GM12878 (cell line): Measurements from ENCODE around the gene SLC6A16. TPM values are rescaled to one million over a fixed set of nuclear protein-coding genes. Genes with fewer than 3 reads are reported as not detected.

Experiments
- ATAC-seq: fragments of 200-7000 bp; cut with Tn5 transposase; 3 replicates; pipeline ENCODE4 v1.9.1; 2020; ENCODE audit warnings: mild to moderate bottlenecking, moderate library complexity
- BruUV-seq: library from RNA; stranded (reverse); fragments of 400-500 nt; replicated peaks from 2 replicates; lab custom pipeline; 2021; lab: Mats Ljungman, UMichigan
- CTCF ChIA-PET: fragments of 300-600 bp; sonication (Branson Sonifier 250); formaldehyde crosslinking; extraction: SDS; loops from one replicate; lab custom pipeline; 2021; ENCODE audit warnings: inconsistent platforms; lab: Yijun Ruan, JAX
- POLR2A ChIA-PET: fragments of 350-600 bp; formaldehyde crosslinking; extraction: SDS; loops from one replicate; lab custom pipeline; 2021; ENCODE audit warnings: inconsistent platforms; lab: Charles Lee
- RAD21 ChIA-PET: fragments of 300-600 bp; sonication (Branson Sonifier 250); formaldehyde crosslinking; loops from one replicate; lab custom pipeline; 2023; ENCODE audit warnings: antibody characterized with exemption; ENCODE audit not compliant: unreplicated experiment; lab: Charles Lee
- SMC1A ChIA-PET: fragments of 300-600 bp; sonication (Branson Sonifier 250); formaldehyde crosslinking; loops from one replicate; lab custom pipeline; 2023; ENCODE audit not compliant: unreplicated experiment, uncharacterized antibody; lab: Charles Lee
- DNase-seq: peaks from one replicate; pipeline ENCODE4 v3.0.0-alpha.2; 2011; ENCODE audit warnings: low read depth, low spot score
- FAIRE-seq: peaks from 3 replicates; lab custom pipeline; 2011; peaks lifted over from hg19 to GRCh38; lab: Jason Lieb, UNC
- H2AFZ ChIP-seq: 2 replicates; pipeline ENCODE4 v1.6.0; 2011; ENCODE audit warnings: low read depth, low read length, control low read depth; ENCODE audit not compliant: control insufficient read depth
- H3K27ac ChIP-seq: 2 replicates; pipeline ENCODE4 v1.5.1; 2011; ENCODE audit warnings: control low read depth; ENCODE audit not compliant: control insufficient read depth, insufficient read depth
- H3K27me3 ChIP-seq, 2 experiments: replicated peaks in 1 of 2; 2 replicates each; pipeline versions ENCODE4 v1.6.0 to v1.6.1; 2011; ENCODE audit warnings: low read length in 1 of 2; ENCODE audit not compliant: control insufficient read depth in 2 of 2, insufficient read depth in 2 of 2
- H3K36me3 ChIP-seq, 2 experiments: 2 replicates each; pipeline ENCODE4 v1.5.1; 2011; ENCODE audit warnings: low read length in 1 of 2; ENCODE audit not compliant: control insufficient read depth in 2 of 2, insufficient read depth in 2 of 2
- H3K4me1 ChIP-seq: 2 replicates; pipeline ENCODE4 v1.6.1; 2011; ENCODE audit warnings: mild to moderate bottlenecking, low read length, moderate library complexity, mixed read lengths; ENCODE audit not compliant: control insufficient read depth, insufficient read depth
- H3K4me2 ChIP-seq: 2 replicates; pipeline ENCODE4 v1.6.0; 2011; ENCODE audit warnings: control low read depth; ENCODE audit not compliant: control insufficient read depth, insufficient read depth
- H3K4me3 ChIP-seq: fragments of 200-600 bp; sonication (generic); 2 replicates; pipeline ENCODE4 v1.5.1; 2016
- H3K79me2 ChIP-seq: 2 replicates; pipeline ENCODE4 v1.6.0; 2011; ENCODE audit warnings: low read length; ENCODE audit not compliant: control insufficient read depth, insufficient read depth
- H3K9ac ChIP-seq: 2 replicates; pipeline ENCODE4 v1.8.0; 2011; ENCODE audit warnings: low read length, control low read depth, mixed read lengths; ENCODE audit not compliant: control insufficient read depth, insufficient read depth
- H3K9me3 ChIP-seq: replicated peaks from 3 replicates; pipeline ENCODE4 v1.5.1; 2011; ENCODE audit warnings: mild to moderate bottlenecking, low read length; ENCODE audit not compliant: control insufficient read depth, insufficient read depth
- H4K20me1 ChIP-seq: 2 replicates; pipeline ENCODE4 v1.6.0; 2011; ENCODE audit not compliant: control insufficient read depth, insufficient read depth
- ASH2L ChIP-seq: fragments of 300-600, 200-600 bp; sonication (generic); IDR thresholded peaks from 2 replicates; pipeline ENCODE4 v1.6.1; 2017; ENCODE audit warnings: low read depth, mild to moderate bottlenecking, borderline replicate concordance
- ATF2 ChIP-seq: IDR thresholded peaks from 2 replicates; pipeline ENCODE4 v1.6.1; 2012; ENCODE audit warnings: low read length, inconsistent platforms
- EED ChIP-seq: sonication (generic); IDR thresholded peaks from 2 replicates; pipeline ENCODE4 v1.6.1; 2016; ENCODE audit warnings: antibody characterized with exemption, low read depth
- HDAC2 ChIP-seq: fragments of 200-600 bp; sonication (generic); IDR thresholded peaks from 2 replicates; pipeline ENCODE4 v1.6.1; 2017
- HDAC6 ChIP-seq: fragments of 200-600 bp; sonication (generic); IDR thresholded peaks from one replicate; pipeline ENCODE4 v1.8.0; 2017; ENCODE audit warnings: antibody characterized with exemption; ENCODE audit not compliant: unreplicated experiment
- HSF1 ChIP-seq: fragments of 150-350 bp; IDR thresholded peaks from 2 replicates; pipeline ENCODE4 v1.6.1; 2014; ENCODE audit warnings: mild to moderate bottlenecking, low read depth, low read length
- IRF4 ChIP-seq: IDR thresholded peaks from 2 replicates; pipeline ENCODE4 v1.6.1; 2011; ENCODE audit warnings: low read depth, low read length
- RELA ChIP-seq: fragments of 450-650 bp; IDR thresholded peaks from 2 replicates; pipeline ENCODE4 v1.8.0; 2014; ENCODE audit warnings: borderline replicate concordance; ENCODE audit not compliant: partially characterized antibody
- SMAD5 ChIP-seq: IDR thresholded peaks from 2 replicates; pipeline ENCODE4 v1.6.1; 2016; ENCODE audit warnings: antibody characterized with exemption, low read depth
- ZSCAN29 ChIP-seq: fragments of 450-650 bp; IDR thresholded peaks from 2 replicates; pipeline ENCODE4 v1.6.1; 2017; ENCODE audit warnings: mild to moderate bottlenecking, moderate library complexity
- WGBS: methylation state at CpG from one replicate; pipeline ENCODE4 v1.1.6; 2016; ENCODE audit warnings: low lambda C conversion rate; ENCODE audit not compliant: insufficient replicate concordance, insufficient coverage; ENCODE audit errors: missing lambda C conversion rate; 5-methylcytosine and 5-hydroxymethylcytosine counted together
- in situ Hi-C: fragments of 300-500 bp; cut with MboI; formaldehyde crosslinking; loops from 9 replicates; pipeline ENCODE4 v1.14.3; 2018; ENCODE audit warnings: mixed read lengths
- intact Hi-C: fragments of 100-400 bp; cut with micrococcal nuclease; formaldehyde crosslinking; loops from one replicate; pipeline ENCODE4 v1.14.2; 2022; ENCODE audit not compliant: unreplicated experiment
- polyA plus RNA-seq, 11 experiments: library from polyadenylated mRNA; depleted of rRNA in 4 of 11; unstranded in 6 of 11; stranded (reverse) in 5 of 11; fragments of >200 nt; fragmentation: Nextera tagmentation in 4 of 11; fragmentation: Illumina TruSeq in 1 of 11; extraction: Ambion mirVana in 4 of 11; extraction: Trizol in 1 of 11; gene quantifications; 1 replicate in 1 of 11; 2 replicates in 10 of 11; pipeline versions ENCODE4 v1.2.1 to v1.2.3, GENCODE V29; 2011 to 2016; ENCODE audit warnings: inconsistent platforms in 2 of 11, missing spikeins in 2 of 11, low read depth in 1 of 11
- total RNA-seq, 4 experiments: library from RNA; depleted of rRNA in 3 of 4; stranded (reverse); fragments of >200 nt in 3 of 4; fragmentation: Illumina TruSeq in 1 of 4; extraction: Trizol in 1 of 4; gene quantifications; 2 replicates each; pipeline versions ENCODE4 v1.2.1 to v1.2.3, GENCODE V29; 2013 to 2021
- TF ChIP-seq, protein P1 (sequence below): fragments of 450-650 bp; formaldehyde crosslinking; IDR thresholded peaks from 2 replicates; pipeline ENCODE4 v1.5.0; 2022; ENCODE audit warnings: mild to moderate bottlenecking, missing genetic modification characterization
- TF ChIP-seq, protein P2 (sequence below): fragments of 450-650 bp; IDR thresholded peaks from 2 replicates; pipeline ENCODE4 v1.6.1; 2016; ENCODE audit warnings: mild to moderate bottlenecking
- TF ChIP-seq, protein P3 (sequence below): fragments of 450-650 bp; IDR thresholded peaks from 2 replicates; pipeline ENCODE4 v1.6.1; 2017; ENCODE audit warnings: mild to moderate bottlenecking, moderate library complexity

Gene SLC6A16
- total and polyA plus RNA-seq, 10 of the 15 experiments (the other 5 are each of a cell fraction or from before 2014, with no cell fraction given), result 0.23 to 3.2 (median 0.54) TPM

DNA sequence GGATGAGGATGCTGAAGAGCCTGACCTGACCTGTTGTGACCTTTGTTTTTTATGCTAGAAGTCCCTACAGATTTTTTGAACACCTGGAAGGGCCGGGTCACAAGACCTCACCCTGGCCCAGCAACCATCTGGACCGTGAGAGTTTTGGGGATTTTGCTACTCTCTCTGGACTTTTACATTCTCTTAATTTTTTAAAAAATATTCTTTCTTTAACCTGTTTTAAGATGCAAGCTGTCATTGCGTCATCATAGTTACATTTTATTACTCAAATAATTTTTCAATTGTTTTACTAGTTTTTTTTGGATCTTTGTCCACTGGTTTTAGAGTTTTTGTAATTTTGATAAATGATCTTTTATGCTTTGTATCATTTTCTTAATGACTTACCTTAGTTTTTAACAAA lies 46.2 kb upstream of the SLC6A16 start:
- RAD21 ChIA-PET, result interaction anchor here (1.0 kb wide), 1 partner anchor 10 kb away, joined by 3 read pairs; no protein-coding TSS in a partner anchor
- no peak overlapping the region for H2AFZ ChIP-seq
- no peak overlapping the region for H3K4me3 ChIP-seq
- no TSS peak for BruUV-seq
- CTCF ChIA-PET, result interaction anchor here (1.5 kb wide), 1 partner anchor 70 kb away, joined by 3 read pairs; no protein-coding TSS in a partner anchor
- no peaks in the 10 kb centered on the region for H4K20me1 ChIP-seq
- in situ Hi-C loops, result no loop called here
- H3K9ac ChIP-seq, result no peak overlapping the region
- no peak for FAIRE-seq
- H3K9me3 ChIP-seq, result peaks cover 10% of the 10 kb centered on the region; the same call in 2 of the 3 replicates
- ATAC-seq, result no peak
- H3K27ac ChIP-seq, result no peak overlapping the region
- POLR2A ChIA-PET, result no interaction called here
- no peaks in the 10 kb centered on the region for H3K36me3 ChIP-seq
- H3K4me2 ChIP-seq, result no peak overlapping the region
- no peaks in the 10 kb centered on the region for H3K4me1 ChIP-seq
- no peaks in the 10 kb centered on the region for H3K79me2 ChIP-seq
- 30% methylated on average over 3 of the region's 3 CpGs for WGBS
- SMC1A ChIA-PET, result no interaction called here
- intact Hi-C loops, result no loop called here
- H3K27me3 ChIP-seq, result no peaks in the 10 kb centered on the region; a peak in 1 of 4 replicates
- DNase-seq, result no peak
- TF ChIP-seq, protein P1, sequence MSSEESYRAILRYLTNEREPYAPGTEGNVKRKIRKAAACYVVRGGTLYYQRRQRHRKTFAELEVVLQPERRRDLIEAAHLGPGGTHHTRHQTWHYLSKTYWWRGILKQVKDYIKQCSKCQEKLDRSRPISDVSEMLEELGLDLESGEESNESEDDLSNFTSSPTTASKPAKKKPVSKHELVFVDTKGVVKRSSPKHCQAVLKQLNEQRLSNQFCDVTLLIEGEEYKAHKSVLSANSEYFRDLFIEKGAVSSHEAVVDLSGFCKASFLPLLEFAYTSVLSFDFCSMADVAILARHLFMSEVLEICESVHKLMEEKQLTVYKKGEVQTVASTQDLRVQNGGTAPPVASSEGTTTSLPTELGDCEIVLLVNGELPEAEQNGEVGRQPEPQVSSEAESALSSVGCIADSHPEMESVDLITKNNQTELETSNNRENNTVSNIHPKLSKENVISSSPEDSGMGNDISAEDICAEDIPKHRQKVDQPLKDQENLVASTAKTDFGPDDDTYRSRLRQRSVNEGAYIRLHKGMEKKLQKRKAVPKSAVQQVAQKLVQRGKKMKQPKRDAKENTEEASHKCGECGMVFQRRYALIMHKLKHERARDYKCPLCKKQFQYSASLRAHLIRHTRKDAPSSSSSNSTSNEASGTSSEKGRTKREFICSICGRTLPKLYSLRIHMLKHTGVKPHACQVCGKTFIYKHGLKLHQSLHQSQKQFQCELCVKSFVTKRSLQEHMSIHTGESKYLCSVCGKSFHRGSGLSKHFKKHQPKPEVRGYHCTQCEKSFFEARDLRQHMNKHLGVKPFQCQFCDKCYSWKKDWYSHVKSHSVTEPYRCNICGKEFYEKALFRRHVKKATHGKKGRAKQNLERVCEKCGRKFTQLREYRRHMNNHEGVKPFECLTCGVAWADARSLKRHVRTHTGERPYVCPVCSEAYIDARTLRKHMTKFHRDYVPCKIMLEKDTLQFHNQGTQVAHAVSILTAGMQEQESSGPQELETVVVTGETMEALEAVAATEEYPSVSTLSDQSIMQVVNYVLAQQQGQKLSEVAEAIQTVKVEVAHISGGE (CRISPR knock-in tag), result no peak
- TF ChIP-seq HSF1, result no peak
- TF ChIP-seq EED, result no peak
- no peak for TF ChIP-seq ASH2L
- TF ChIP-seq SMAD5, result no peak
- TF ChIP-seq, protein P2, sequence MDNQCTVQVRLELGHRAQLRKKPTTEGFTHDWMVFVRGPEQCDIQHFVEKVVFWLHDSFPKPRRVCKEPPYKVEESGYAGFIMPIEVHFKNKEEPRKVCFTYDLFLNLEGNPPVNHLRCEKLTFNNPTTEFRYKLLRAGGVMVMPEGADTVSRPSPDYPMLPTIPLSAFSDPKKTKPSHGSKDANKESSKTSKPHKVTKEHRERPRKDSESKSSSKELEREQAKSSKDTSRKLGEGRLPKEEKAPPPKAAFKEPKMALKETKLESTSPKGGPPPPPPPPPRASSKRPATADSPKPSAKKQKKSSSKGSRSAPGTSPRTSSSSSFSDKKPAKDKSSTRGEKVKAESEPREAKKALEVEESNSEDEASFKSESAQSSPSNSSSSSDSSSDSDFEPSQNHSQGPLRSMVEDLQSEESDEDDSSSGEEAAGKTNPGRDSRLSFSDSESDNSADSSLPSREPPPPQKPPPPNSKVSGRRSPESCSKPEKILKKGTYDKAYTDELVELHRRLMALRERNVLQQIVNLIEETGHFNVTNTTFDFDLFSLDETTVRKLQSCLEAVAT, result no peak
- TF ChIP-seq HDAC6, result no peak
- no peak for TF ChIP-seq ZSCAN29
- TF ChIP-seq RELA, result no peak
- TF ChIP-seq, protein P3, sequence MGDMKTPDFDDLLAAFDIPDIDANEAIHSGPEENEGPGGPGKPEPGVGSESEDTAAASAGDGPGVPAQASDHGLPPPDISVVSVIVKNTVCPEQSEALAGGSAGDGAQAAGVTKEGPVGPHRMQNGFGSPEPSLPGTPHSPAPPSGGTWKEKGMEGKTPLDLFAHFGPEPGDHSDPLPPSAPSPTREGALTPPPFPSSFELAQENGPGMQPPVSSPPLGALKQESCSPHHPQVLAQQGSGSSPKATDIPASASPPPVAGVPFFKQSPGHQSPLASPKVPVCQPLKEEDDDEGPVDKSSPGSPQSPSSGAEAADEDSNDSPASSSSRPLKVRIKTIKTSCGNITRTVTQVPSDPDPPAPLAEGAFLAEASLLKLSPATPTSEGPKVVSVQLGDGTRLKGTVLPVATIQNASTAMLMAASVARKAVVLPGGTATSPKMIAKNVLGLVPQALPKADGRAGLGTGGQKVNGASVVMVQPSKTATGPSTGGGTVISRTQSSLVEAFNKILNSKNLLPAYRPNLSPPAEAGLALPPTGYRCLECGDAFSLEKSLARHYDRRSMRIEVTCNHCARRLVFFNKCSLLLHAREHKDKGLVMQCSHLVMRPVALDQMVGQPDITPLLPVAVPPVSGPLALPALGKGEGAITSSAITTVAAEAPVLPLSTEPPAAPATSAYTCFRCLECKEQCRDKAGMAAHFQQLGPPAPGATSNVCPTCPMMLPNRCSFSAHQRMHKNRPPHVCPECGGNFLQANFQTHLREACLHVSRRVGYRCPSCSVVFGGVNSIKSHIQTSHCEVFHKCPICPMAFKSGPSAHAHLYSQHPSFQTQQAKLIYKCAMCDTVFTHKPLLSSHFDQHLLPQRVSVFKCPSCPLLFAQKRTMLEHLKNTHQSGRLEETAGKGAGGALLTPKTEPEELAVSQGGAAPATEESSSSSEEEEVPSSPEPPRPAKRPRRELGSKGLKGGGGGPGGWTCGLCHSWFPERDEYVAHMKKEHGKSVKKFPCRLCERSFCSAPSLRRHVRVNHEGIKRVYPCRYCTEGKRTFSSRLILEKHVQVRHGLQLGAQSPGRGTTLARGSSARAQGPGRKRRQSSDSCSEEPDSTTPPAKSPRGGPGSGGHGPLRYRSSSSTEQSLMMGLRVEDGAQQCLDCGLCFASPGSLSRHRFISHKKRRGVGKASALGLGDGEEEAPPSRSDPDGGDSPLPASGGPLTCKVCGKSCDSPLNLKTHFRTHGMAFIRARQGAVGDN, result no peak
- no peak for TF ChIP-seq IRF4
- TF ChIP-seq ATF2, result no peak
- no peak for TF ChIP-seq HDAC2
